GM06990 (cell line): ENCODE measurements around the gene TBC1D9.

Experiments
- DNase-seq: peaks from one replicate; pipeline ENCODE4 v3.0.0-alpha.2; 2011; ENCODE audit not compliant: insufficient read length; ENCODE audit errors: extremely low read depth
- H3K27me3 ChIP-seq: replicated peaks from 2 replicates; pipeline ENCODE4 v1.6.0; 2011; ENCODE audit warnings: low read length; ENCODE audit not compliant: control insufficient read depth, insufficient read depth
- H3K36me3 ChIP-seq: 2 replicates; pipeline ENCODE4 v1.5.1; 2011; ENCODE audit warnings: low read length; ENCODE audit not compliant: control insufficient read depth, insufficient read depth
- H3K4me3 ChIP-seq: replicated peaks from 2 replicates; pipeline ENCODE4 v1.5.1; 2011; ENCODE audit warnings: low read depth, mild to moderate bottlenecking, control low read depth, low read length
- TF ChIP-seq, protein P1 (sequence below): IDR thresholded peaks from 2 replicates; pipeline ENCODE4 v1.5.1; 2011; ENCODE audit warnings: low read length, control low read depth, mild to moderate bottlenecking, inconsistent platforms; ENCODE audit not compliant: insufficient read depth, poor library complexity, severe bottlenecking

Gene TBC1D9

DNA sequence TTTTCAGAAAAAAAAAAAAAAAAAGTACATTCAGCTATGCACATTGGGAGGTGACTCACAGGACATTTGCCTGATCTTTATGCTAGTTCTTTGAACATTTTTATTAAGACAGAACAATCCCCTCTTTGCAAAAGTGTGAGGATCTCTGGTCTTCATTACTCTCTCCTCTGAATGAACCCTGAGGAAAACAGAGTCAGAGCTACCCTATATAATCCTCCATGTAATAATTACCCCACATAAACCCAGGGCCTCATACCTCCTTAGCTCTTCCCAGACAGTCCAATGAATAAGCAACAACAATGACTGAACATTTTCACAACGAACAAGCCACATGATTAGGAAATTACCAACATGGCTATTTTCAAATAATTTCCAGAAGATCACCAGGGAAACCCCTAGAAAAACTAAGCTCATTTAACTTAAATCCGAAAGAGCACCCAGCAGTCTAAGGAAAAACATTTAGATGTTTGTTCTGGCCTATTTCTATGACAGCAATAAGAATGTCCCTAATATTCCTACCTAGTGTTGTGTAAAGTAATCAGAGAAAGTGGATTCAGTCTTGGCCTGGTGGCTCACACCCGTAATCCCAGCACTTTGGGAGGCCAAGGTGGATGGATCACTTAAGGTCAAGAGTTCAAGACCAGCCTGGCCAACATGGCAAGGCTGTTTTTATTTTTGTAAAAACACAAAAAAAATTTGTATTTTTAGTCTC is 37.8 kb downstream of the TBC1D9 start:
- DNase-seq, result no peak
- no peaks in the 10 kb centered on the region for H3K36me3 ChIP-seq
- TF ChIP-seq, protein P1, sequence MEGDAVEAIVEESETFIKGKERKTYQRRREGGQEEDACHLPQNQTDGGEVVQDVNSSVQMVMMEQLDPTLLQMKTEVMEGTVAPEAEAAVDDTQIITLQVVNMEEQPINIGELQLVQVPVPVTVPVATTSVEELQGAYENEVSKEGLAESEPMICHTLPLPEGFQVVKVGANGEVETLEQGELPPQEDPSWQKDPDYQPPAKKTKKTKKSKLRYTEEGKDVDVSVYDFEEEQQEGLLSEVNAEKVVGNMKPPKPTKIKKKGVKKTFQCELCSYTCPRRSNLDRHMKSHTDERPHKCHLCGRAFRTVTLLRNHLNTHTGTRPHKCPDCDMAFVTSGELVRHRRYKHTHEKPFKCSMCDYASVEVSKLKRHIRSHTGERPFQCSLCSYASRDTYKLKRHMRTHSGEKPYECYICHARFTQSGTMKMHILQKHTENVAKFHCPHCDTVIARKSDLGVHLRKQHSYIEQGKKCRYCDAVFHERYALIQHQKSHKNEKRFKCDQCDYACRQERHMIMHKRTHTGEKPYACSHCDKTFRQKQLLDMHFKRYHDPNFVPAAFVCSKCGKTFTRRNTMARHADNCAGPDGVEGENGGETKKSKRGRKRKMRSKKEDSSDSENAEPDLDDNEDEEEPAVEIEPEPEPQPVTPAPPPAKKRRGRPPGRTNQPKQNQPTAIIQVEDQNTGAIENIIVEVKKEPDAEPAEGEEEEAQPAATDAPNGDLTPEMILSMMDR, result no peak
- H3K4me3 ChIP-seq, result no peak overlapping the region
- no peaks in the 10 kb centered on the region for H3K27me3 ChIP-seq

DNA sequence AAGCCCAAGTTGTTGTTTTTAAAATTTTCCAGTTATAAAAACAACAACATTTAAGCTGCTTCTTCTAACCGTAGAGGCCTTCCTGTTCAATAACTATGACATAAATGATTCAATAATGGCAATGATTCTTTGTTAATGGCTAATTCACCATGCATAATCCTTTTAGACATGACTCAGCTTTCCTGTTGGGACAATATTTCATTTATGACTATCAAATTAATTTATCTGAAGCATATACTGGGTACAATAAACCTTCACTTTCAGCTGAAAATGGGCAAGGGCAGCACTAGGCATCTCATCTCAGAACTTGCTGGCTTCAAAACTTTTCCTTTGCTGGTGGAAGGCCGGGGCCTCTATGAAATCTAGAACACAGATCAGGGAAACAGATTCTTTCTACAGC is 38.9 kb downstream of the TBC1D9 start:
- Histone ChIP-seq H3K36me3 (no peaks in the 10 kb centered on the region), H3K4me3 (no peak overlapping the region), H3K27me3 (no peaks in the 10 kb centered on the region)
- TF ChIP-seq, protein P1, result no peak
- no peak for DNase-seq

DNA sequence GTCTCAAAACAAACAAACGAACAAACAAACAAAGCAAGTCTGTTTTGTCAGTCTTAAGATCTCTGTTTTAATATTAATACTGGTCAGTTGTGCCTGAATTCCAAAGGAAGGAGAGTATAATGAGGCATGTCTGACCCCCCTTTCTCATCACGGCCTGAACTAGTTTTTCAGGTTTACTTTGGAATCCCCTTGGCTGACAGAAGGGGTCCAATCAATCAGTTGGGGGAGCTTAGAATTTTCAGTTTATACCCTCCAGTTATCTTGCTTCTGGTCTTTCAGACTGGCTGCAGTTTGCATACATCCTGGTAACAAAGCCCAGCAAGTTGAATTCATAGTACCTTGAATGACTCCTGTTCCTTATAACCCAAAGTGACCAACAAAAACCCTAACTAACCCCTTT is 41.1 kb downstream of the TBC1D9 start:
- H3K27me3 ChIP-seq, result no peaks in the 10 kb centered on the region
- no peaks in the 10 kb centered on the region for H3K36me3 ChIP-seq
- H3K4me3 ChIP-seq, result no peak overlapping the region
- TF ChIP-seq, protein P1, result no peak
- no peak for DNase-seq

DNA sequence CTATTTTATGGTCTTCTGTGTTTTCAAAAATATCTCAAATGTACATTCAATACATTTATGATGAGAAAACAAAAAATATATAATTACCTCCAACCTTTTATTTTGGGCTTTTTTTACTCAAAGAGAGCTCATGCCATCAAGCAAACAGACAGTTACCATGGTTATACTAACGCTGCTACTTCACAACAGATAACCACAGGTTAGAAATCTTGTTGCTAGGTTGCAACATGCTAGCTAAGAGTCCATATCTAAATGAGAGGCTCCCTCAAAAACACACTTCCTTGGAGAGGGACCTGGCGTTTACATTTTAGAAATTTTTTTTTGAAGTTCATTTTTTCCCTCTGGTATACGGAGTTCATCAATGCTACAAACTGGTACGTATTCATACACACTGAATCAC is 44.3 kb downstream of the TBC1D9 start:
- TF ChIP-seq, protein P1, result no peak
- Histone ChIP-seq H3K36me3 (no peaks in the 10 kb centered on the region), H3K27me3 (no peaks in the 10 kb centered on the region), H3K4me3 (no peak overlapping the region)
- no peak for DNase-seq

DNA sequence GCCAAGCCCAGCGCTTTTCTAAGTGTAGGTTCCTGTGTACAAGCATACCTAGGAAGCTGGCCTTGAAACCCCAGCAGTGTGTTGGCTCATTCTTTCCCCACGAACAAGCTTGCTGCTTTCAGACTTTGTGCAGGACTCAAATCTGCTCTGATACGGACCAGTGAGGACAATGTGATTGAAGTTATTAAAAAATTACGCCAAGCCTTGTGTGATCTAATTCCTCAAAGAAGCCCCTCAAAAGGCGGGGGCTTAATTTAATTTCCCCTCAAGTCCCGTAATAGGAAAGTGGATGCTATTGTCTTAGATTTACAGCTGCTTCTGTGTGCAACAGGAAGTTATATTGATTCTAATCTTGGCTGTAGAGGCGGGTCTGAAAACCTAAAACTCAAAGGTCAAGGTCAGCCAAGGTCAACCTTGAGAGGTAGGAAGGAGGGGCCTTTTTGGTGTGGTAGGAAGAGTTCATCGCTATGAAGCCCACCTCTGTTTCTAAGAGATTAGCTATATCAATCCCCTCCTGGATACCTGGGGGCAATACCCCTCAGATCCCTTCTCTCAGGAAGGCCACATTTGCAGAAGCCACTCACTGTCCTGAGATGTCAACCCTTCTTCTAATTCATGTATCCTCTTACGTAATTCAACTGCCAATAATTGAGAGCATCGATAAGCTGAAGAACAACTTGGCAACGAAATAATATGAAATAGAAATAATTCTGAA is 45.1 kb downstream of the TBC1D9 start:
- H3K27me3 ChIP-seq, result no peaks in the 10 kb centered on the region
- no peak for DNase-seq
- no peaks in the 10 kb centered on the region for H3K36me3 ChIP-seq
- TF ChIP-seq, protein P1, result no peak
- no peak overlapping the region for H3K4me3 ChIP-seq
